A673 (cell line): ENCODE measurements around the gene HBP1.

Experiments
- CTCF ChIP-seq: fragments of 300-800, 200-600 bp; sonication (generic); conservative IDR thresholded peaks from 2 replicates; pipeline ENCODE4 v1.5.1; 2017; ENCODE audit warnings: low read depth, mild to moderate bottlenecking, antibody characterized with exemption, low read length, moderate library complexity, mixed read lengths
- EZH2 ChIP-seq: fragments of 200-600 bp; sonication (generic); IDR thresholded peaks from 2 replicates; pipeline ENCODE4 v1.6.1; 2017; ENCODE audit warnings: borderline replicate concordance, low read depth, mild to moderate bottlenecking, mixed read lengths, antibody characterized with exemption, low read length; ENCODE audit not compliant: poor library complexity, severe bottlenecking

GRCh38 chr7:107209565-107209964 lies 40.8 kb downstream of the HBP1 start:
- TF ChIP-seq CTCF = no peak
- no peak for TF ChIP-seq EZH2
